MV-4-11 (cell line): ENCODE results near the gene DRC1.
"Not testable (repeated sequence)": the region's sequence is repeated elsewhere in the genome, so short reads cannot be mapped to it uniquely, and the experiment has no call there.

Experiments
- DNase-seq: peaks from one replicate; lab custom pipeline; 2025; lab: John Stamatoyannopoulos, UW

DRC1 gene

GRCh38 chr2:26401739-26402541, at the start of gene DRC1:
Gene DRC1, plus strand, starts transcription at chr2:26401920. Its CDS starts 70 bp downstream, at chr2:26401990.
- peak; percentile 61 for DNase-seq

DNA sequence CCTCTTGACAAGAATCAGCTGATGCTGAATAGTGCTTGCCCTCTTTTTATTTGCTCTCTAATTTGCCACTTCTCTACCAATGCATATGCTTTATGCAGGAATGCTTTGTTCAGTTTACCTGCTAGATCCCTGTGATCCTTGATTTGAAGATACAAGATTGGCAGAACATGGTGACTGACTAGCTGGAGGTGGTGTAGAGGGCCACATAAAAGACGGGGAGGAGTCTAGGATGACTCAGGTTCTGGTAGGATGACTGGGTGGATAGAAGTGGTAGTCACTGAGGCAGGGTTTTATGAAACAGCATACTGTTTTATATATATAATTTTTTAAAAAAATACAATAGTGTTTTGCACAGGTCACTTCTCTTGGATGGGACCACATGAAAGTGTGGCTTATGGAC, 48.8 kb upstream of the DRC1 start:
- DNase-seq: no peak

GRCh38 chr2:26354469-26354868, 47.3 kb upstream of the DRC1 start:
- DNase-seq: not testable (repeated sequence)

DNA sequence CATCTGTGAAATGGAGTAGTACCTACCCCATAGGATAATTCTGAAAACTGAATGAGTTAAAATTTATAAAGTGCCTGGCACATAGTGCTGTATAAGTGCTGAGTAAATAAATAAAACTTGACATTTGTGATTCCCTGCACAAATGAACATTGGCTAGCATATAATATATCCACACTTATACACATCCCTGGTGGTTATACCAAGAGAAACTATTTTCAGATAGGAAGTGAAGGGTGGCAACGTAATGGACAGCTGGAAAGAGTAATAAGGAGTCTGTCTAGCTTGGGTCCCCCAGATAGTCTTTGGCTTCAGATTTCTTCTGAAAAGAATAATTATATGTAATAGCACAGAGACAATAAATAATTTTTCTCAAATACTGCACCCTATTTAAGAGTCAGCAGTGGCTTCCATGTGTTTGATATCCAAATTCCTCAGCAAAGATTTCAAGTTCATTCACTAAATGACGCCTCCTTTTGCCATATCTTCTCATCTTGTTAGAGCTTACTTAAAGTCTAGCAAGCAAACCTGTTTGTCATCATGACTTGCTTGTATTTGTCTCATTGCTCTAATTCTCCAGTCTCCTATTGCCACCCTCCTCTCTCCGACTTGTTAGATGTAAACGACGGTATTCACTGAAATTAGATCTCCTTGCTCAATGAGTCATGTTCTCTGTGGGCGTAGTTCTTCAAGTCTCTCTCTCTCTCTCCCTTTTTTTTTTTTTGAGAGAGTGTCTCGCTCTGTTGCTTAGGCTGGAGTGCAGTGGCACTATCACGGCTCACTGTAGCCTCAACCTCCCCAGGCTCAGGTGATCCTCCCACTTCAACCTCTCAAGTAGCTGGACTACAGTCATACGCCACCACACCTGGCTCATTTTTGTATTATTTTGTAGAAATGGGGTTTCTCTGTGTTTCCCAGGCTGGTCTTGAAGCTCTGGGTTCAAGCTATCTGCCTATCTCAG, 46.4 kb upstream of the DRC1 start:
- peak; percentile 31 for DNase-seq

GRCh38 chr2:26356111-26356510, 45.6 kb upstream of the DRC1 start:
- DNase-seq: no peak

DNA sequence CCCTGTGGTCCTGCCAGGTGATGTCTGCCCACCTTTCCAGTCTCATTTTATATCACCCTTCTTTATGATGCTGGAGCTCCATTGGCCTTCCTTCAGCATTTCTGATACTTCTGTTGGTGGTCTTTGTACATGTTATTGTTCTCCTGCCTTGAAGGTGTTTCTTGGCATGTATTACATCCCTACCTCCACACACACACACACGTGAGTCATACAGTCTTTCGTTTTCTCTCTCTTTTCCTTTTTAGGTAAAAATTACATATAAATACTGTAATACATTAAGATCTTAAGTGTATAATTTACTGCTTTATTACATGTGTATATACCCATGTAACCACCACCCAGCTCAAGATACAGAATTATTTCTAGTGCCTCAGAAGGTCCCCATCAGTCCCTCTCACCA, 44.9 kb upstream of the DRC1 start:
- no peak for DNase-seq

DNA sequence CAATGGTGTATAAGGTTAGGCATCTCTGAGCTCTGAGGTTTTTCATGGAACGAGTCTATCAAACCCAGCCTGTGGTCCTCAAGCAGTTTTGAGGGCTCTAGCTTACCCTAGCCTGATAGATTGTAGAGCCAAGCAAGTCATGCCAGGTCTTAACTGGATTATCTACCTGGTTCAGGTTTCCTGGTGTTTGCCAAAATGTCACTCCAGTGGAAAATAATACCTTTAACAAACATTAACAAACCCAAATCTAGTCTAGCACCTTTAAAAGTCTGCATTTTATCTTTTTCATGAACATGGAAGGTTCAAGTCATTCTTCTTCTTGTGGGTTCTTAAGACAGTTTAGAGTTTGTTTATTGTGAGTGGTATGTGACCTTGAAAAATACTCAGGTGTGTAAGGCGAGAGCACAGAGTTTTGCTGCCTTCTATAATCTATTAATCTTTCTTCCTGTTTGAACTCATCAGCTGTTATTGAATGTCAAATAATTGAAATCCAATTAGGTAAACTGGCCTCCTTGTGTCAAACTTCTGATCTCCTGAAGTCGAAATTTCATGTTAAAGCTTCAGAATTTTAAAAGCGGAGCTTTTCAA, 41.7 kb upstream of the DRC1 start:
- no peak for DNase-seq

GRCh38 chr2:26363323-26363722, 38.4 kb upstream of the DRC1 start:
- DNase-seq: no peak

DNA sequence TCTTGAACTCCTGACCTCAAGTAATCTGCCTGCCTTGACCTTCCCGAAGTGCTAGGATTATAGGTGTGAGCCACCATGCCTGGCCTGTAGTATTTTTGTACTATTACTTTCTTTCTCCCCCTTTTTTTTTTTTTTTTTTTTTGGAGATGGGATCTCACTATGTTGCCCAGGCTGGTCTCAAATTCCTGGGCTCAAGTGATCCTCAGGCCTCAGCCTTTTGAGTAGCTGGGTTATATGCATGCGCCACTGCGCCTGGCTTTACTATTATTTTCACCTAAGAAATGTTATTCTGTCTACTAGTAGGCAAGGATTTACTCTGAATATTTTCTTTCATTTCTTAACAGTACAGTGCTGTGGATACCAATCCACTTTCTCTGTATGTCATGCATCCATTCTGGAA, 37.8 kb upstream of the DRC1 start:
- DNase-seq: no peak

- no peak for DNase-seq
Measured at GRCh38 chr2:26364669-26365068, 37.1 kb upstream of the DRC1 start.

- no peak for DNase-seq
Measured at GRCh38 chr2:26366957-26367356, 34.8 kb upstream of the DRC1 start.

DNA sequence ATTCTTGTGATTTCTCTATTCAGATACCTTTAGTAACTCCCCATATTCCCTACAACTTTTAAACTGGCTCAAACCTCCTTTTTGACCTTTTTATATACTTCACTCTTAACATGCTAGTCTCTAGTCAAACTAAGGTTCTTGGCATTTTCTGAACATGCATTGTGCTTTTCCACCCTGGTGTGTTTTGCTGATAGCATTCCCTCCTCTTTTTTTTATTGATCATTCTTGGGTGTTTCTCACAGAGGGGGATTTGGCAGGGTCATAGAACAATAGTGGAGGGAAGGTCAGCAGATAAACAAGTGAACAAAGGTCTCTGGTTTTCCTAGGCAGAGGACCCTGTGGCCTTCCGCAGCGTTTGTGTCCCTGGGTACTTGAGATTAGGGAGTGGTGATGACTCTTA, 32.1 kb upstream of the DRC1 start:
- DNase-seq: not testable (repeated sequence)

DNA sequence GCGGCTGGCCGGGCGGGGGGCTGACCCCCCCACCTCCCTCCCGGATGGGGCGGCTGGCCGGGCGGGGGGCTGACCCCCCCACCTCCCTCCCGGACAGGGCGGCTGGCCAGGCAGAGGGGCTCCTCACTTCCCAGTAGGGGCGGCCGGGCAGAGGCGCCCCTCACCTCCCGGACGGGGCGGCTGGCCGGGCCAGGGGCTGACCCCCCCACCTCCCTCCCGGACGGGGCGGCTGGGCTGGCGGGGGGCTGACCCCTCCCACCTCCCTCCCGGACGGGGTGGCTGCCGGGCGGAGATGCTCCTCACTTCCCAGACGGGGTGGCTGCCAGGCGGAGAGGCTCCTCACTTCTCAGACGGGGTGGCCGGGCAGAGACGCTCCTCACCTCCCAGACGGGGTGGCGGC, 30.8 kb upstream of the DRC1 start:
- not testable (repeated sequence) for DNase-seq

DNA sequence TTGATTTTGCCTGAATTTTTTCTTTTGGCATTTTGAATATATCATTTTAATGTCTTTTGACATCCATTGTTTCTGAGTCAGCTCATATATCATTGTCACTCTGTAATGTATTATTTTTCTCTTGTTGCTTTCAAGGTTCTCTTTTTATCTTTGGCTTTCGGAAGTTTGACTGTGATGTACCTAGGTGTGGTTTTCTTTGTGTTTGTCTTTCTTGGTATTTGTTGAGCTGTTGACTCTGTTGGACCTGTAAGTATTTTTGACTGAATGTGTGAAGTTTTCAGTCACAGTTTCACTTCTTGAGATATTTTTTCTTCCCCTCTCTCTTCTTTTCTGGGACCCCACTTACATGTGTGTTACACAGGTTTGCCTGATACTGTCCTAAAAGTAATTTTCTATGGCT, 24.9 kb upstream of the DRC1 start:
- no peak for DNase-seq

- DNase-seq: no peak
Measured at GRCh38 chr2:26380281-26380680, 21.4 kb upstream of the DRC1 start.

- DNase-seq: peak; percentile 10
Measured at GRCh38 chr2:26382564-26382963, 19.2 kb upstream of the DRC1 start.

GRCh38 chr2:26384183-26384582, 17.5 kb upstream of the DRC1 start:
- no peak for DNase-seq

- no peak for DNase-seq
Measured at GRCh38 chr2:26384597-26384996, 17.1 kb upstream of the DRC1 start.

DNA sequence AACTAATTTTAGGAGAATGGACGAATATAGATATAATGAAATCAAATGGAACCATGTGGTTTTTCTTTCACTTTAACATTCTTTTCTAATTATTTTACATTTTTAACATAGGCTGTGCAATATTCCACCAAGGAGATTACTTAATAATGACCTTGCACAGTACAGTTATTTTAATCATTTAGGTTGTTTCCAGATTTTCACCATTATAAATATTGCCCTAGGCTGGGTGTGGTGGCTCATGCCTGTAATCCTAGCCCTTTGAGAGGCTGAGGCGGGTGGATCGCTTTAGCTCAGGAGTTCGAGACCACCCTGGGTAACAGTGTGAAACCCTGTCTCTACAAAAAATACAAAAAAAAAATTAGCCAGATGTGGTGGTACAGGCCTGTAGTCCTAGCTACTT, 14.5 kb upstream of the DRC1 start:
- DNase-seq: no peak

- DNase-seq: no peak
Measured at GRCh38 chr2:26394694-26395093, 7.0 kb upstream of the DRC1 start.

DNA sequence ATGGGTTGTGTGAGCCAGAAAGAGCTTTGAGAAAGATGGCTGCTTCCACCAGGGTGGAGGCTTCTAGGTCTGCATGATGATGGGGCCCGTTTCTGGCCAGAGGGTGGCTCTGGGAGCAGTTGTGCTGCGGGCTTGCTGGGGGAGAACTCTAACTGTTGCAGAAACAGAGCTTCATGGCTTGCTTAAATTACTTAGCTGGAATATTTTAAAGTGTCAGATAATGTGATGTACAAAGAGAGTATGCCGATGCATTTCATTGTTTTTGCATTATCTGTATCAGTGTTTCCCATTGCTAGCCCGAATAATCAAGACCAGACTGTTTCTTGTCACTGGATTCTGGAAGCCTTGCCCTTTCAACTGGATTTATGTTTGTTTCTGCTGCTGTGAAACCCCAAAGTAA, 6.3 kb upstream of the DRC1 start:
- no peak for DNase-seq

- peak; percentile 7 for DNase-seq
Measured at GRCh38 chr2:26396734-26397298, 4.9 kb upstream of the DRC1 start.
